ENCODE data around the gene SEMA4B.

DNA sequence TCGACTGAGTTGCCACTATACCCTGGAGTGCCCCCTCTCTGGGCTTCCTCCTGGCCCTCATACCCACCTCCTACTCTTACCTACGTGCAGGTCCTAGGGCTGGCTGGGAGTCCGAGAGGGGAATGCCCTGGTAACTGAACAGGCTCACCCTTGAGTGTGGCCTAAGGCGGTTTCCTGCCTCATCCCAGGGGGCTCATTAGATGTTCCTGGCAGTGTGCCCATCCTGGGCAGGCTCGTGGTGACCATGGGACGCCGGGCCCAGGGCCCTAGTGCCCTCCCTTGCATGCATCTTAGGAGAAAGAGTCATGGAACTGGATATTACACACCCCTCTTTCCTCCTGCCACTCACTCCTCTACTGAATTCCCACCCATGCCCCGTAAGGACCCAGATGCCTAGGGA lies 2.8 kb downstream of the SEMA4B start:
- TF ChIP-seq, protein P1, sequence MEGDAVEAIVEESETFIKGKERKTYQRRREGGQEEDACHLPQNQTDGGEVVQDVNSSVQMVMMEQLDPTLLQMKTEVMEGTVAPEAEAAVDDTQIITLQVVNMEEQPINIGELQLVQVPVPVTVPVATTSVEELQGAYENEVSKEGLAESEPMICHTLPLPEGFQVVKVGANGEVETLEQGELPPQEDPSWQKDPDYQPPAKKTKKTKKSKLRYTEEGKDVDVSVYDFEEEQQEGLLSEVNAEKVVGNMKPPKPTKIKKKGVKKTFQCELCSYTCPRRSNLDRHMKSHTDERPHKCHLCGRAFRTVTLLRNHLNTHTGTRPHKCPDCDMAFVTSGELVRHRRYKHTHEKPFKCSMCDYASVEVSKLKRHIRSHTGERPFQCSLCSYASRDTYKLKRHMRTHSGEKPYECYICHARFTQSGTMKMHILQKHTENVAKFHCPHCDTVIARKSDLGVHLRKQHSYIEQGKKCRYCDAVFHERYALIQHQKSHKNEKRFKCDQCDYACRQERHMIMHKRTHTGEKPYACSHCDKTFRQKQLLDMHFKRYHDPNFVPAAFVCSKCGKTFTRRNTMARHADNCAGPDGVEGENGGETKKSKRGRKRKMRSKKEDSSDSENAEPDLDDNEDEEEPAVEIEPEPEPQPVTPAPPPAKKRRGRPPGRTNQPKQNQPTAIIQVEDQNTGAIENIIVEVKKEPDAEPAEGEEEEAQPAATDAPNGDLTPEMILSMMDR (IDR thresholded peaks at IDR 0.05; ENCODE audit: insufficient read depth, low read length), result no peak
- TF ChIP-seq SPI1 (IDR thresholded peaks at IDR 0.05; ENCODE audit: borderline replicate concordance, low read depth) (no peak), POLR2AphosphoS5 (IDR thresholded peaks at IDR 0.05; ENCODE audit: low read depth) (no peak)
- TF ChIP-seq, protein P2, sequence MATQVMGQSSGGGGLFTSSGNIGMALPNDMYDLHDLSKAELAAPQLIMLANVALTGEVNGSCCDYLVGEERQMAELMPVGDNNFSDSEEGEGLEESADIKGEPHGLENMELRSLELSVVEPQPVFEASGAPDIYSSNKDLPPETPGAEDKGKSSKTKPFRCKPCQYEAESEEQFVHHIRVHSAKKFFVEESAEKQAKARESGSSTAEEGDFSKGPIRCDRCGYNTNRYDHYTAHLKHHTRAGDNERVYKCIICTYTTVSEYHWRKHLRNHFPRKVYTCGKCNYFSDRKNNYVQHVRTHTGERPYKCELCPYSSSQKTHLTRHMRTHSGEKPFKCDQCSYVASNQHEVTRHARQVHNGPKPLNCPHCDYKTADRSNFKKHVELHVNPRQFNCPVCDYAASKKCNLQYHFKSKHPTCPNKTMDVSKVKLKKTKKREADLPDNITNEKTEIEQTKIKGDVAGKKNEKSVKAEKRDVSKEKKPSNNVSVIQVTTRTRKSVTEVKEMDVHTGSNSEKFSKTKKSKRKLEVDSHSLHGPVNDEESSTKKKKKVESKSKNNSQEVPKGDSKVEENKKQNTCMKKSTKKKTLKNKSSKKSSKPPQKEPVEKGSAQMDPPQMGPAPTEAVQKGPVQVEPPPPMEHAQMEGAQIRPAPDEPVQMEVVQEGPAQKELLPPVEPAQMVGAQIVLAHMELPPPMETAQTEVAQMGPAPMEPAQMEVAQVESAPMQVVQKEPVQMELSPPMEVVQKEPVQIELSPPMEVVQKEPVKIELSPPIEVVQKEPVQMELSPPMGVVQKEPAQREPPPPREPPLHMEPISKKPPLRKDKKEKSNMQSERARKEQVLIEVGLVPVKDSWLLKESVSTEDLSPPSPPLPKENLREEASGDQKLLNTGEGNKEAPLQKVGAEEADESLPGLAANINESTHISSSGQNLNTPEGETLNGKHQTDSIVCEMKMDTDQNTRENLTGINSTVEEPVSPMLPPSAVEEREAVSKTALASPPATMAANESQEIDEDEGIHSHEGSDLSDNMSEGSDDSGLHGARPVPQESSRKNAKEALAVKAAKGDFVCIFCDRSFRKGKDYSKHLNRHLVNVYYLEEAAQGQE (IDR thresholded peaks at IDR 0.05; ENCODE audit: insufficient replicate concordance, low read depth), result no peak

Data from HL-60 (cell line).